ENCODE data around the gene PLAGL1. TPM values are rescaled to one million over a fixed set of nuclear protein-coding genes. Genes with fewer than 3 reads are reported as not detected.
"Not testable (repeated sequence)": the region's sequence is repeated elsewhere in the genome, so short reads cannot be mapped to it uniquely, and the experiment has no call there.

The PLAGL1 gene
- total RNA-seq, 6 experiments from 2014 or later, result 0.74 to 3.2 (median 1.6) TPM

DNA sequence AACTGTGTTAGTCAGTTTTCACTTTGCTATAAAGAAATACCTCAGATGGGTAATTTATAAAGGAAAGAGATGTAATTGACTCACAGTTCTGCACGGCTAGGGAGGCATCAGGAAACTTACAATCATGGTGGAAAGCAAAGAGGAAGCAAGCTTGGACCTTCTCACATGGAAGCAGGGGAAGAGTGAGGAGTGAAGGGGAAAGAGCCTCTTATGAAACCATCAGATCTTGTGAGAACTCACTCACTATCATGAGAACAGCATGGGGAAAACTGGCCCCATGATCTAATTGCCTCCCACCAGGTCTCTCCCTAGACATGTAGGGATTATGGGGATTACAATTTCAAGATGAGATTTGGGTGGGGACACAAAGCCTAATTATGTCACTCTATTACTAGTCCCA, 41.3 kb upstream of the PLAGL1 start:
- intact Hi-C loops (cut with DNase I), result no loop called here
- H3K36me3 ChIP-seq, result no peaks in the 10 kb centered on the region
- 45% methylated on average over 1 of the region's 1 CpG for WGBS (ENCODE audit: insufficient coverage, low coverage, low lambda C conversion rate, missing lambda C conversion rate)
- no peak overlapping the region for H3K4me3 ChIP-seq
- no peaks in the 10 kb centered on the region for H3K4me1 ChIP-seq
- H3K27me3 ChIP-seq, result no peaks in the 10 kb centered on the region
- TF ChIP-seq, protein P1, sequence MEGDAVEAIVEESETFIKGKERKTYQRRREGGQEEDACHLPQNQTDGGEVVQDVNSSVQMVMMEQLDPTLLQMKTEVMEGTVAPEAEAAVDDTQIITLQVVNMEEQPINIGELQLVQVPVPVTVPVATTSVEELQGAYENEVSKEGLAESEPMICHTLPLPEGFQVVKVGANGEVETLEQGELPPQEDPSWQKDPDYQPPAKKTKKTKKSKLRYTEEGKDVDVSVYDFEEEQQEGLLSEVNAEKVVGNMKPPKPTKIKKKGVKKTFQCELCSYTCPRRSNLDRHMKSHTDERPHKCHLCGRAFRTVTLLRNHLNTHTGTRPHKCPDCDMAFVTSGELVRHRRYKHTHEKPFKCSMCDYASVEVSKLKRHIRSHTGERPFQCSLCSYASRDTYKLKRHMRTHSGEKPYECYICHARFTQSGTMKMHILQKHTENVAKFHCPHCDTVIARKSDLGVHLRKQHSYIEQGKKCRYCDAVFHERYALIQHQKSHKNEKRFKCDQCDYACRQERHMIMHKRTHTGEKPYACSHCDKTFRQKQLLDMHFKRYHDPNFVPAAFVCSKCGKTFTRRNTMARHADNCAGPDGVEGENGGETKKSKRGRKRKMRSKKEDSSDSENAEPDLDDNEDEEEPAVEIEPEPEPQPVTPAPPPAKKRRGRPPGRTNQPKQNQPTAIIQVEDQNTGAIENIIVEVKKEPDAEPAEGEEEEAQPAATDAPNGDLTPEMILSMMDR (IDR thresholded peaks at IDR 0.05), result no peak
- no peak for TF ChIP-seq POLR2A (IDR thresholded peaks at IDR 0.05)
- no peak for DNase-seq
- ATAC-seq, result no peak
- no peak overlapping the region for H3K27ac ChIP-seq
- no peaks in the 10 kb centered on the region for H3K9me3 ChIP-seq

GRCh38 chr6:144047688-144048087, 39.6 kb upstream of the PLAGL1 start:
- DNase-seq, result no peak
- no peaks in the 10 kb centered on the region for H3K9me3 ChIP-seq
- intact Hi-C loops (cut with DNase I), result no loop called here
- no peaks in the 10 kb centered on the region for H3K4me1 ChIP-seq
- H3K36me3 ChIP-seq, result no peaks in the 10 kb centered on the region
- 80% methylated on average over 1 of the region's 1 CpG for WGBS (ENCODE audit: insufficient coverage, low coverage, low lambda C conversion rate, missing lambda C conversion rate)
- H3K27ac ChIP-seq, result no peak overlapping the region
- no peak for ATAC-seq
- H3K27me3 ChIP-seq, result no peaks in the 10 kb centered on the region
- no peak for TF ChIP-seq POLR2A (IDR thresholded peaks at IDR 0.05)
- TF ChIP-seq, protein P1 (IDR thresholded peaks at IDR 0.05), result no peak
- H3K4me3 ChIP-seq, result no peak overlapping the region

- WGBS (ENCODE audit: insufficient coverage, low coverage, low lambda C conversion rate, missing lambda C conversion rate), result 83% methylated on average over 3 of the region's 8 CpGs
- intact Hi-C loops (cut with DNase I); H3K4me3 ChIP-seq; ATAC-seq; H3K9me3 ChIP-seq; H3K27me3 ChIP-seq; H3K36me3 ChIP-seq; DNase-seq; H3K27ac ChIP-seq; H3K4me1 ChIP-seq: not testable (repeated sequence)
Measured at GRCh38 chr6:144046672-144047071, 38.6 kb upstream of the PLAGL1 start.

DNA sequence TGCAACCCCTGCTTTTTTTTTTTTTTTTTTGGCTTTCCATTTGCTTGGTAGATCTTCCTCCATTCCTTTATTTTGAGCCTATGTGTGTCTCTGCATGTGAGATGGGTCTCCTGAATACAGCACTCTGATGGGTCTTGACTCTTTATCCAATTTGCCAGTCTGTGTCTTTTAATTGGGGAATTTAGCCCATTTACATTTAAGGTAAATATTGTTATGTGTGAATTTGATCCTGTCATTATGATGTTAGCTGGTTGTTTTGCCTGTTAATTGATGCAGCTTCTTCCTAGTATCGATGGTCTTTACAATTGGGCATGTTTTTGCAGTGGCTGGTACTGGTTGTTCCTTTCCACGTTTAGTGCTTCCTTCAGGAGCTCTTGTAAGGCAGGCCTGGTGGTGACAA, 36.9 kb upstream of the PLAGL1 start:
- DNase-seq; intact Hi-C loops (cut with DNase I); H3K27ac ChIP-seq; H3K9me3 ChIP-seq; H3K4me3 ChIP-seq; ATAC-seq; H3K27me3 ChIP-seq; H3K4me1 ChIP-seq; H3K36me3 ChIP-seq: not testable (repeated sequence)
- 68% methylated on average over 2 of the region's 2 CpGs for WGBS (ENCODE audit: insufficient coverage, low coverage, low lambda C conversion rate, missing lambda C conversion rate)

DNA sequence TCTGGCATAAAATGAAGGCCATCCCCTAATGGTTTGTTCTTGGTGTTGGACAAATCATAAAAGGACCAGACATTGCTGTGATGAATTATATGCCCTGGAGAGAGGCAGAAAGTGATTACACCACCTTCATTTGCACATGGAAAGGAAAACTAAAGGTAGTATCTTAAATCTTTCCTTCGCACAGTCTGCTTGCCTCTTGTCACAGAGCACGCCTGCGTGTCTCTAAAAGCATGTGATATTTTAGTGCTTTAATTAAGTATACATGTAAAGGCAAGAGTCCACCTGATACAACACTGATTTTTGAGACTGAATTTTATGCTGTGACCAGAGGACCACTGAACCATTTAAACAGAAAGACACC, 28.8 kb upstream of the PLAGL1 start:
- ATAC-seq, result peak in 2 of 4 donors; percentile 14 to 24
- no peak for DNase-seq
- Histone ChIP-seq H3K27ac (no peak overlapping the region), H3K36me3 (no peaks in the 10 kb centered on the region), H3K9me3 (no peaks in the 10 kb centered on the region), H3K4me1 (no peaks in the 10 kb centered on the region), H3K27me3 (no peaks in the 10 kb centered on the region), H3K4me3 (peak overlapping the region in 1 of 3 donors; percentile 8)
- WGBS (ENCODE audit: insufficient coverage, low coverage, low lambda C conversion rate, missing lambda C conversion rate), result 63% methylated on average over 3 of the region's 3 CpGs
- TF ChIP-seq POLR2A (IDR thresholded peaks at IDR 0.05), result no peak
- TF ChIP-seq, protein P1 (IDR thresholded peaks at IDR 0.05), result no peak
- intact Hi-C loops (cut with DNase I), result no loop called here
